PC-9 (cell line): ENCODE results near the gene GRM7.

Source experiments
- EZH2 ChIP-seq: fragments of 200-600 bp; sonication (generic); IDR thresholded peaks from 2 replicates; pipeline ENCODE4 v1.8.0; 2017; ENCODE audit warnings: antibody characterized with exemption, low read depth
- TF ChIP-seq, protein P1 (sequence below): fragments of 200-600 bp; sonication (generic); conservative IDR thresholded peaks from 2 replicates; pipeline ENCODE4 v1.6.1; 2017; ENCODE audit warnings: mixed run types, antibody characterized with exemption, mild to moderate bottlenecking, moderate library complexity

DNA sequence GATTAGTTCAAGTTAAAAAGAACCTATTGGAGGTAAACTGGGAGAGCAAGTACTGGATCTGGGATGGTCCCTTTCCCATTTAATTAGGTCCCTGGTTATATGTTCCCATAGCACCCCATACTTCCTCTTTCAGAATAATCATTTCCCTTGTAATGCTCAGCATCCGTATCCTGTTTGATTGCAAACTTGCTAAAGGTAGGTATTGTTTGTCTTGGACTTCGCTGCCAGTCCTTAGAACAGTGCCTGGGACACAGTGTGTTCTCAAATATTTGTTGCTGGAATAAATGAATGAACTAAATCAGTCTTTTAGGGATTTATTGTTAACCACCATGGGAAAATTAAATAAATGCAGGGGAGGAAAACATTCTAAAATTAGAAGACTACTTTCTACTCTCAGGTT is 299.8 kb downstream of the GRM7 start:
- TF ChIP-seq, protein P1, sequence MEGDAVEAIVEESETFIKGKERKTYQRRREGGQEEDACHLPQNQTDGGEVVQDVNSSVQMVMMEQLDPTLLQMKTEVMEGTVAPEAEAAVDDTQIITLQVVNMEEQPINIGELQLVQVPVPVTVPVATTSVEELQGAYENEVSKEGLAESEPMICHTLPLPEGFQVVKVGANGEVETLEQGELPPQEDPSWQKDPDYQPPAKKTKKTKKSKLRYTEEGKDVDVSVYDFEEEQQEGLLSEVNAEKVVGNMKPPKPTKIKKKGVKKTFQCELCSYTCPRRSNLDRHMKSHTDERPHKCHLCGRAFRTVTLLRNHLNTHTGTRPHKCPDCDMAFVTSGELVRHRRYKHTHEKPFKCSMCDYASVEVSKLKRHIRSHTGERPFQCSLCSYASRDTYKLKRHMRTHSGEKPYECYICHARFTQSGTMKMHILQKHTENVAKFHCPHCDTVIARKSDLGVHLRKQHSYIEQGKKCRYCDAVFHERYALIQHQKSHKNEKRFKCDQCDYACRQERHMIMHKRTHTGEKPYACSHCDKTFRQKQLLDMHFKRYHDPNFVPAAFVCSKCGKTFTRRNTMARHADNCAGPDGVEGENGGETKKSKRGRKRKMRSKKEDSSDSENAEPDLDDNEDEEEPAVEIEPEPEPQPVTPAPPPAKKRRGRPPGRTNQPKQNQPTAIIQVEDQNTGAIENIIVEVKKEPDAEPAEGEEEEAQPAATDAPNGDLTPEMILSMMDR = no peak
- TF ChIP-seq EZH2 = no peak
